NCI-H1436 (cell line): Measurements from ENCODE around the gene STPG3.
A peak's percentile ranks its signal among the peaks of the same experiment; 100 is the strongest.

ENCODE experiments used
- DNase-seq: peaks from one replicate; lab custom pipeline; 2025; lab: John Stamatoyannopoulos, UW

STPG3 gene

DNA sequence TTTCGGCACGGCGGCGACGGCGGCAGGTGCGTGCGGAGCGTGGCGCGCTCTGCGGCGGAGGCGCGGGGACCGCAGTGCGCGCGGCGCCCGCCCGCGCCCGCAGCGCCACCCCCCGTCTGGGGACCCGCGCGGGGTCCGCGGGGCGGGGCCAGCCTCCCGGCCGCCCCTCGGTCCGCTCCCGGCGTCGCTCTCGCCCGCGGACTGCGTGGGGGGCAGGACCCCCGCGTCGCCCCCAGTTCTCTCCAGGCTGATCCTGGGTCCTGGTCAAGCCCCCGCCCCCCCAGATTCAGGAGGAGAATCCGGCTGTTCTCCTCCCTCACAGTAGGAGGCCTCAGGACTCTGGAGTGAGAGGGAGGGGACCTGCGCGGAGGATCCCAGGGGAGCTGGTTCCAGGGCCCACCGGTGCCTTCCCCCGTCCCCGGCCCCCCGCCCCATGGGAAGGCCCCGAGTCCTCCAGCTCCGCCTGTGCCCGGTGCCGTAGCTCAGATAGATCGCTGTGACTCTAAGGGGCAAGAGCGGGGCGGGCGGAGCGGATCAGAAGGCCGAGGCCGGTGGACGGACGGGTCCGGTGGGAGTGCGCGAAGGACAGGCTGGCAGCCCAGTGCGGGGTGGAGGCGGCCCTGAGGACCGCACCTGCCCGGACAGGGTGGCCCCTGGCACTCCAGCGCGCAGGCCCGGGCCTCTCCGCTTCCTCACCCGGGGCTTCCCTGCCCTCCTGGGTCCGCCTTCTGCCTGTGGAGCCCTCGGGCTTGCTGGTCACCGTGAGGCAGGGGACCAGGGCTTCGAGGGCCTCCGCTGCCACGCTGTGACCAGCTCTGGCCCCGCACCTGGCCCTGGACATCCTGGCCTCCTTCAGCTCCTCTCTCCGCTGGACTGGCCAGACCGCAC lies 28.7 kb upstream of the STPG3 start, which contains the start of gene RNF208:
Gene RNF208, minus strand, starts transcription at position 51 of the 888 bp plus-strand sequence. CDS start 1,028 bp downstream, outside the sequence.
- peak; percentile 44 for DNase-seq

GRCh38 chr9:137223078-137223970 lies 27.8 kb upstream of the STPG3 start:
- DNase-seq: peak; percentile 95

DNA sequence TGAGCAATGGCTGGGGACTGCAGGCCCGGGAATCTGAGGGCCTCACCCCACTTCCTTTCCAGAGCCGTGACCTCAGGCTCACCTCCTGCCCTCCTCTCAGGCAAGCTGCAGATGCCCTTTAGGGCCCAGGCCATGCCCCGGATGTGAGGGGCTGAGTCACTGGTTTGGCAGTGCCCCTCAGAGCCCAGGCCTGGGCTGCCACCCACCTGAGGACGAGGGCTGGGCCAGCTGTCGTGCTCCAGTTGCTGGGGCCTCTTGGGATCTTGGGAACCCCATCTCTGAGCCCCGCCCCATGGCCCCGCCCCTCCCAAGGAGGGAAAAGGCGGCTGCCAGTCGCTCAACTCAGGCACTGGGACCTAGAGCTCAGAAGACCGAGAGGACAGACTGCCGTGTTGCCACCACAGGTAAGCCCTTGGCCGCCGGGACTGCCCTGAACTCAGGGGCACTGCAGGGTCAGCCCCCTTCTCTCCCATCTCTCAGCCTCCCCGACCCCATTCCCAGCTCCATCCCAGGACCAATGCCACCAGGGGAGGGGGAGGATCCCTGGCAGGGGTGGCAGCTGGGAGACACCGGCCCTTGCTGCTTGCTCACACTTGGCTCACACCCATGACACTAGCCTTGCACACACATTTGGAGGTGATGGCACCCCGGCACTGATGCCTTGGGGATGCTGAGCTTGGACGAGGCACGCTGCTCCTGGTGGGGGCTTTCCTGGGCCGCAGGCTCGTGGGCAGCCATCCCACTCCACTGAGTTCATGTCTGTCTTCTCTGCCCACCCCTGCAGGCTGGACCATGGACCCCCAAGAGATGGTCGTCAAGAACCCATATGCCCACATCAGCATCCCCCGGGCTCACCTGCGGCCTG lies 26.0 kb upstream of the STPG3 start, which contains the start of gene CYSRT1:
Gene CYSRT1, plus strand, starts transcription at position 345 of the 865 bp plus-strand sequence. Its CDS starts 448 bp downstream, at position 793.
- no peak for DNase-seq

DNA sequence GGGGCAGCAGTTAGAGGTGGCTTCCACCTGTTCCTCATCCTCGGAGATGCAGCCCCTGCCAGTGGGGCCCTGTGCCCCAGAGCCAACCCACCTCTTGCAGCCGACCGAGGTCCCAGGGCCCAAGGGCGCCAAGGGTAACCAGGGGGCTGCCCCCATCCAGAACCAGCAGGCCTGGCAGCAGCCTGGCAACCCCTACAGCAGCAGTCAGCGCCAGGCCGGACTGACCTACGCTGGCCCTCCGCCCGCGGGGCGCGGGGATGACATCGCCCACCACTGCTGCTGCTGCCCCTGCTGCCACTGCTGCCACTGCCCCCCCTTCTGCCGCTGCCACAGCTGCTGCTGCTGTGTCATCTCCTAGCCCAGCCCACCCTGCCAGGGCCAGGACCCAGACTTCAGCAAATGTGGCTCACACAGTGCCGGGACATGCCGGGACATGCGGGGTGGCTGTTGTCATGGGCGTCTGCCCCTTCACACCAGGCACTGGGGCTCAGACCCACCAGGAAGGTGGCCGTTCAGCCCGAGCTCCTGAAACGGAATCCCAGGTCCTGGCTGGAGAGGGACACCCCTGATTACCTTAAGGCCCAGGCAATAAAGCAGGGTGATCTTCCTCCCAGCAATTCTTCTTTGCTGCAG lies 25.3 kb upstream of the STPG3 start:
- DNase-seq: no peak

DNA sequence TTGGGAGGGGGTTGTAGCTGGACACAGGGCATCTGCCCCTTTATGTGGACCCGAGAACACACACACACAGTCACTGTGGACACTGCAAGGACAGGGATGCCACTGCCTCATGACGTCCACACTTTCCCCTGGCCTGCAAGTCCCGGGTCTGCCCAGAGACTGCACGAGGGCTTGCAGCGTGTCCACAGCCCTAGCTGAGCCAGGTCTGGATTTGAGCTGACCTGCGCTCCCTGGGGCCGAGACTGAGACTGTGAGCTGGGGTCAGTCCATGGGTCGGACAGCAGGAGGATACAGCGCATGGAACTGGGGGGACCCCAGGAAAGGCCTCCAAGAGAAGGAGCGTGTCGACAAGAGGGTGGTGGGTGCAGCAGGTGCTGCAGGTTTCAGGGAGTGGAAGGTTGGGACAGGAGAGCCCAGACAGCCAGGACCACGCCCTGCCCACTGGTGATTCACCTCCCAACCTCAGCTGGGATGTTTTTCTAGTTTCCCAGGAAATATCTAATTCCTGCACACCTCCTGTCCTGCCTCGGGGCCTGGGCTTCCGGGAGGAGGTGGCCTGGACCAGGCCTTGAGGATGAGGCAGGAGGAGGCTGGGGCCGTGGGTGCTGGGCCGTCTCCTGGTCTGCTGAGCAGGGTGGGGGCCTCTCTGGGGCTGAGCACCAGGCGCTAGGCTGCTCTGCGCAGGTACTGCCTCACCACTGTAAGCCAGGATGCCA lies 24.6 kb upstream of the STPG3 start:
- no peak for DNase-seq

DNA sequence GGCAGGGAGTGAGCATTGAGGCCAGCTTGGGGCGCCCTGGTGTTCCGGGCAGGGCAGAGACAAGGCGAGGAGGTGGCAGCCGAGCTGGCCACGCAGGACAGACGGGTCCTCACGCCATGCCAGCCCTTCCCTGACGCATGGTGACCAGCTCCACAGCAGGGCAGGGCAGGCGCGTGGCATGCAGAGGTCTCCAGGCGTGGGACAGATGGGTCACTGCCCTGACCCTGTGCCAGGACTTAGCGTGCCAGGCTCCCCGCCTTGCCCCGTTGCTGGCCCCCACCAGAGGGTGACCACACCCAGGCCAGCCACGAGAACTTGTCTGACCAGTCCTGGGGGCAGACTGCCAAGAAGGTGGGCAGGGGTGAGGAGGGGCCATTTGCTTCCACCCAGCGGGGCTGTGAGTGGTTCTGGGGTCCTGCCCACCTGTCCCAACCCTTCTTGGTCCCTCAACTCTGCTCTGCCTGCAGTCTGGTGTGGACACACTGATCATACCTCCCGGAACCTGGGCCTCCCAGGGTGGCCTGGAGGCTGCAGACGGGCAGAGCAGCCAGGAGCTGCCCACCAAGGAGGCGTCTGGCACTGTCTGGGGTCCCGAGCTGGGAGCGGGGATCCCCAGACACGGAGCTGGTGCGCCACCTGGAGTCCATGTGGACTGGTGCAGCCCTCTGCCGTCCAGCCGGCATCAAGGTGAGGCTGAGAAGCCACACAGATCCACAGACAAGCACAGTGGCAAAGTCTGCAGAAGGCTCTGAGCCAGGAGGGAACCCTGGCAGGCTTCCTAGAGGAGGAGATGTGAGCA lies 23.8 kb upstream of the STPG3 start, which contains the start of gene RNF224:
Gene RNF224, plus strand, starts transcription at position 449 of the 799 bp plus-strand sequence. CDS start 834 bp downstream, outside the sequence.
- DNase-seq: peak; percentile 81

DNA sequence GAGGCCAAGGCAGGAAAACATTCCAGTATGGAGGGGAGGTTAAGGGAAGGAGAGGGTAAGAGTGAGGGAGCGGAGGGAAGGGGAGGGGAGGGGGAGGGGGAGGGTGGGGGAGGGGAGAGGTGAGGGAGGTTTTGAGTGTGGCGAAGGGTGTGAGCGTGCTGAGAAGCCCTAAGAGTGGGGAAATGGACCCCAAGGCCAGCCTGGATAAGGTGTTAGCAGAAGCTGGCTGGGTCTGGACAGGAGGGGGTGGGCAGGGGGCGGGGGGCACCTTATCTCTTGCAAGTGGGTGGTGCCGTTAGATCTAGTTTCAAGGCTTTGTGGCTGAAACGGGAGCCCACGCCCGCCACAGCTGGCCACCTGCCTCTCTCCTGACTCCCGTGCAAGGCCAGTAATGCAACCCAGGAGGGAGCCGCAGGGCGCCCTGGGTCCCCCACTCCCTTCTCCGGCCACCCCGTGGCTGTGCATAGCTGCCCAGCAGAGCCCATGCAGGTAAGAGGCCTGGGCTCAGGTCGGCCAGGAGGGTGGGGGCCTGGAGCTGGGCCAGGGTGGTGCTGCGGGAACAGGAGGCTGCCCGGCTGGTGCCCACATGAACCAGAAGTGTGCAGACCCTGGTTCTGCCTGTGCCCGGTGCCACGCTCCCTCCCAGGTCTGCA lies 23.1 kb upstream of the STPG3 start:
- no peak for DNase-seq

GRCh38 chr9:137228506-137228967 lies 22.5 kb upstream of the STPG3 start:
- DNase-seq: no peak

- DNase-seq: no peak
These were observed 21.9 kb upstream of the STPG3 start for GRCh38 chr9:137228968-137229896.

DNA sequence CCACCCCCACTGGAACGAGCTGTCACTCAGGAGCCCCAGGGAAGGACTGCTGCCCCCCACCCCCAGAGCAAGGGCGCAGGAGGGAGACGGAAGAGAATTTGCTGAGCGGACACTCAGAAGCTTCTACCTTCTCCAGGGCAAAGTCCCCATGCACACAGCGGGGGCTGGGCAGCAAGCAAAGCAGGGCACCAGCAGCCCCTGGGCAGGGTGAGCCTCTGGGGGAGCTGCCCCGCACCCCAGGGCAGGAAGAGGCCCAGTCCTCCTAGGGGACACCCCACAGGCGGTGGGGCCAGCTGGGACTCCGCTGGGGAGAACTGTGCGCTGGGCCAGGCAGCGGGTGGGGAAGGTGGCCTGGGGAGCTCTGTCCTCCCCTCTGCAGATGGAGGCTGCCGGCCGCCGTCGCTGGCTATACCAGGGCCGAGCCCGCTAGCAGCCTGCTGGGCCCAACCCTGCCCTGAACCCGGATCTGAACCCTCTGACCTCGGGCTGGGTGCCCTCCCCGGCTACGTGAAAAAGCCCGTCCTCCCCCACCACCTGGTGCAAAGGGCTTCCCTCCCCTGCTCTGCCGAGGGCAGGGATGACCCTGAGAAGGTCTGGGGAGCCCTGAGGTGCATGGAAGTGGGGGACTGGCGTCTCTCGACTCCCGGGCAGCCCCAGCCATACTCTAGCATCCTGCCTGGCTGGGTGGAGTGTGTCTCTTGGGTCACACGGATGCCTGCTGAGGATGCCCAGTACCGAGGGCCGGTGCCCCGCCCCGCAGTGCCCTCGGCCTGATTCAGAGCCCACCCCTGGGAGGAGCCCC lies 21.0 kb upstream of the STPG3 start:
- DNase-seq: no peak

DNA sequence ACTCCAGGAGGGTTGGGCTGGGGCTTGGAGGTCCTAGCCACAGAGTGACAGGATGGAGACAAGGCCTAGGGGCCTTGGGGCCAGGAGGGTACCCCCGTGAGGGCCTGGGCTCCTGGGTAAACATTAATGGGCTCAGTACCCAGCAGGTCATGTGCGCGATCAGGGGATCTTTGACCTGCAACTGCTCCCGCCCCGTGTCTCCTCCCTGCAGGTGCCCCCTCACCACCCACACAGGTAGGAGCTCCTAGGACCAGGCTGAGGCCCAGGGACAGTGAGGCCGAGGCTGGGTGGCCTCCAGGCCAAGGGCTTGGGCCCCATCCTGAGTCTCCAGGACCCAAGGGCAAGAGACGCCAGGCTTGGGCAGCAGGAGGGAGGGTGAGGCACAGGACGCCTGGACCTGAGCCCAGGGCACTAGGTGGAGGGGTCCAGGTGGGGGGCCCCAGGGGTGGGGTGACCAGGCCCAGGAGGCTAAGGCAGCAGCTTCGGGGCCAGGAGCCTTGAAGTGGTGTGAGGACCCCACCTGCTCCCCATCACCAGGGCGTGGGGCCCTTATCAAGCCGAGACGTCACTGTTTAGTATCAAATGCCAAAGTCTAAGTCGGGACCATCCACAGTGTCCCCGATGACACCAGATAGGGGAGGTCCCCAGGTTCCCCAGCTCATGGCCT lies 20.2 kb upstream of the STPG3 start, which contains the start of gene SLC34A3:
Gene SLC34A3, plus strand, starts transcription at position 197 of the 667 bp plus-strand sequence. CDS start 802 bp downstream, outside the sequence.
- DNase-seq: no peak

GRCh38 chr9:137231372-137232039 lies 19.6 kb upstream of the STPG3 start:
- no peak for DNase-seq

- DNase-seq: no peak
These were observed 19.0 kb upstream of the STPG3 start for GRCh38 chr9:137232101-137232500.

DNA sequence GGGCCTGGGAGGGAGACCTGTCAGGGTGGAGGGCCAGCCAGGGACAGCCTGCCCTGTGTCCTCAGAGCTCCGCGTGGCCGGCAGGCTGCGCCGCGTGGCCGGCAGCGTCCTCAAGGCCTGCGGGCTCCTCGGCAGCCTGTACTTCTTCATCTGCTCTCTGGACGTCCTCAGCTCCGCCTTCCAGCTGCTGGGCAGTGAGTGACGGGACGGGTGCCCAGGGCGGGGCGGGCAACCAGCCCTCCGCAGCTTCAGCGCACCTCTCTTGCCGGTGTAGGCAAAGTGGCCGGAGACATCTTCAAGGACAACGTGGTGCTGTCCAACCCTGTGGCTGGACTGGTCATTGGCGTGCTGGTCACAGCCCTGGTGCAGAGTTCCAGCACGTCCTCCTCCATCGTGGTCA lies 18.6 kb upstream of the STPG3 start:
- DNase-seq: no peak

DNA sequence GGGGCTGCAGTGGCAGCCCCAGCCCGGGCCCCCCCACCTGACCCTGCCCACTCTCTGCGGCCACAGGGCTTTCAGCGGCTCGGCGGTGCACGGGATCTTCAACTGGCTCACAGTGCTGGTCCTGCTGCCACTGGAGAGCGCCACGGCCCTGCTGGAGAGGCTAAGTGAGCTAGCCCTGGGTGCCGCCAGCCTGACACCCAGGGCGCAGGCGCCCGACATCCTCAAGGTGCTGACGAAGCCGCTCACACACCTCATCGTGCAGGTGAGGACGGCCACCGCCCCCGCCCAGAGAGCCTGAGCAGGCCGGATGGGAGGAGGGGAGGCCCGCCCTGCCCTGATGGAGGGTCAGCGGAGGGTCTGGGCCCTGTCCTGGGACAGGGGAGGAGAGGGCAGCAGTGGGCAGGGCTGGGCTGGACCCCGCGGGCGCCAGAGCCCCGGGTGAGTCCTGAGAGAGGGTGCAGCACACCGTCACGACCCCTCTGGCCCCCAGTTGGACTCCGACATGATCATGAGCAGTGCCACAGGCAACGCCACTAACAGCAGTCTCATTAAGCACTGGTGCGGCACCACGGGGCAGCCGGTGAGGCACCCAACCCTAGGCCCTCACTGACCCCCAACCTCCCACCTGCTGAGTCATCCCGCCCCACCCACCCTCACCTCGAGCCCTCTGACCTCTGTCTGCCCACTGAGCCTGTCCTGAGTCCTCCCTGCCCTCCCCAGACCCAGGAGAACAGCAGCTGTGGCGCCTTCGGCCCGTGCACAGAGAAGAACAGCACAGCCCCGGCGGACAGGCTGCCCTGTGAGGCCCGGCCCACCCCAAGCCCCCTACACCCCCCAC lies 17.7 kb upstream of the STPG3 start:
- DNase-seq: no peak
